Activated T-helper 1 cell treated with anti-CD3 and anti-CD28 coated beads, Interleukin-12 subunit alpha, Interleukin-12 subunit beta, Interleukin-2, Interleukin-4 antibody, amounts not matched to agents 30 ng/mL and 10 ng/mL and 1 ng/mL, durations not matched to agents 14 hours and 24 hours and 36 hours (primary cell): ENCODE data around the gene LINS1. TPM values are rescaled to one million over a fixed set of nuclear protein-coding genes. Genes with fewer than 3 reads are reported as not detected.

ENCODE experiments used
- total RNA-seq: library from RNA; stranded (reverse); gene quantifications from 2 replicates; pipeline ENCODE4 v1.2.3, GENCODE V29; 2022

LINS1 gene
- total RNA-seq, 1 donor from 2014 or later: 64.1 TPM

Other genes starting within 250 kb of the LINS1 start
- gene CERS3, start 73.2 kb downstream of the LINS1 start, total RNA-seq: 0.16 and 0.54 TPM in 2 replicates
- gene ASB7, start 405 bp upstream of the LINS1 start, total RNA-seq: 18.3 and 18.7 TPM in 2 replicates